ENCODE measurements around the gene SIAH1. TPM values are rescaled to one million over a fixed set of nuclear protein-coding genes. Genes with fewer than 3 reads are reported as not detected.

Gene SIAH1
- total and polyA plus RNA-seq, 2 of the 8 experiments (the other 6 are each of a cell fraction or from before 2014, with no cell fraction given), result 19.5 to 33.9 TPM

DNA sequence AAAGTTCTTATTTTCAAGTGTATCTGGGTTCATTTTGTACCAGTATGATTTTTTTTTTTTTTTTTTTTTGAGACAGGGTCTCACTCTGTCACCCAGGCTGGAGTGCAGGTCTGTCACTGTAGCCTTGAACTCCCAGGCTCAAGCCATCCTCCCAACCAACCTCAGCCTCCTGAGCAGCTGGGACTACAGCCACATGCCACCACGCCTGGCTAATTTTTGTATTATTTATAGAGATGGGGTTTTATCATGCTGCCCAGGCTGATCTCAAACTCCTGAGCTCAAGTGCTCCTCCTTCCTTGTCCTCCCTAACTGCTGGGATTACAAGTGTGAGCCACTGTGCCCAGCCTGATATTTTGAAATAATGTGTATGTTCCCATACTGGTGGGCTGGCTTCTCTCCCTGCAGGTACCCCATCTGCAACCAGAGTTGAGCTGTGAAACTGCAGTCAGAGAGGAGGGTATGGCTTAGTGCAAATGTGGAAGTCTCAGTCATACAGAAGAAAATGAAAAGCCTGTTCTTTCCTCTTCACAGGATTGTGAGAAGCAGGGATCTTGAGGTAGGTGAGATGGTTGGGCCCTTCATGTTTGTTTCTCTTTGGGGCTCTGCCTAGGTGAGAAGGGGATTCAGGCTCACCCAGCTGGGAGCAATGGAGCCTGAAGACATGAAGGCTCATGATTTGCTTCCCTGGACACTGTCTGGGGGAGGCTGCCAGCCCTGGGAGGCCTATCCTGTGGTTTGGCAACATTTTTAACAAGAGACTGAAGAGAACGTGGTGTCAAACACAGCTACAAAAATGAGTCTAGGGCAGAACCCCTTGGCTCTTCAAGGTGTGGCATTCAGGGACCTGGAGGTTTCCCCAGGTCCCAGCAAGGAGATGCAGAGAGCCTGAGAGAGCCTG lies 41.3 kb upstream of the SIAH1 start:
- no peak overlapping the region for H2BK20ac ChIP-seq (ENCODE audit: low read length)
- H4K8ac ChIP-seq (ENCODE audit: extremely low read depth, insufficient read depth, low read length), result no peak overlapping the region
- no peak overlapping the region for H3K56ac ChIP-seq (replicated peaks; ENCODE audit: insufficient read length, low read depth, low read length)
- no peak overlapping the region for H2AK5ac ChIP-seq (ENCODE audit: low read depth, low read length)
- no peaks in the 10 kb centered on the region for H3K79me2 ChIP-seq (ENCODE audit: control insufficient read depth in 1 of 2, insufficient read depth in 2 of 2, low read length in 2 of 2)
- no peak overlapping the region for H3K27ac ChIP-seq (ENCODE audit: low read depth, low read length)
- H4K20me1 ChIP-seq (replicated peaks in 1 of 2; ENCODE audit: control insufficient read depth in 1 of 2, insufficient read depth in 2 of 2, low read length in 2 of 2), result no peaks in the 10 kb centered on the region
- no peak overlapping the region for H2BK5ac ChIP-seq (ENCODE audit: low read depth, low read length)
- H3K27me3 ChIP-seq (replicated peaks in 1 of 4; ENCODE audit: control insufficient read depth in 3 of 4, extremely low read depth in 1 of 4, insufficient read depth in 3 of 4, low read length in 3 of 4), result no peaks in the 10 kb centered on the region
- H3K4ac ChIP-seq (replicated peaks; ENCODE audit: insufficient read length, low read depth, low read length), result no peak overlapping the region
- H4K5ac ChIP-seq (ENCODE audit: insufficient read length, low read depth, low read length), result no peak overlapping the region
- H3K23me2 ChIP-seq (ENCODE audit: low read depth, low read length), result no peaks in the 10 kb centered on the region; the same call in 1 of the 2 replicates
- H3K23ac ChIP-seq (ENCODE audit: insufficient read length), result no peak overlapping the region
- no peak overlapping the region for H3K4me3 ChIP-seq (ENCODE audit: extremely low read depth in 1 of 4, insufficient read depth in 2 of 4, low read depth in 3 of 4, low read length in 4 of 4)
- FAIRE-seq, result no peak
- H2BK120ac ChIP-seq (replicated peaks; ENCODE audit: low read depth, low read length), result no peak overlapping the region
- no peak overlapping the region for H3K18ac ChIP-seq (ENCODE audit: extremely low read depth, low read length)
- H3K9ac ChIP-seq (replicated peaks in 1 of 4; ENCODE audit: extremely low read depth in 1 of 4, low read depth in 3 of 4, low read length in 3 of 4), result no peak overlapping the region
- no peaks in the 10 kb centered on the region for H3K9me3 ChIP-seq (ENCODE audit: insufficient read depth in 2 of 2, low read depth in 1 of 2, low read length in 1 of 2)
- no peak overlapping the region for H3K4me2 ChIP-seq (ENCODE audit: insufficient read depth in 1 of 2, low read depth in 2 of 2, low read length in 2 of 2)
- ChIA-PET CTCF (ENCODE audit: partially characterized antibody) (interaction anchor here (1.3 kb wide), 2 partner anchors 53 to 98 kb away, joined by 3 read pairs; no protein-coding TSS in a partner anchor), POLR2A (ENCODE audit: partially characterized antibody) (interaction anchor here (1.8 kb wide), 1 partner anchor 43 kb away, joined by 4 read pairs; no protein-coding TSS in a partner anchor)
- no peaks in the 10 kb centered on the region for H3K36me3 ChIP-seq (ENCODE audit: control insufficient read depth in 2 of 4, insufficient read depth in 4 of 4, low read length in 3 of 4)
- no peak overlapping the region for H2BK15ac ChIP-seq (ENCODE audit: low read length)
- no peaks in the 10 kb centered on the region for H3K4me1 ChIP-seq (replicated peaks in 1 of 4; ENCODE audit: control insufficient read depth in 3 of 4, insufficient read depth in 4 of 4, low read length in 3 of 4)
- H3K79me1 ChIP-seq (ENCODE audit: low read depth, low read length), result no peaks in the 10 kb centered on the region
- no peak overlapping the region for H2BK12ac ChIP-seq (ENCODE audit: low read depth, low read length)
- H3K14ac ChIP-seq (ENCODE audit: insufficient read length), result no peak overlapping the region
- no peak for DNase-seq (ENCODE audit: low read depth in 1 of 2, low spot score in 2 of 2)
- no peak overlapping the region for H4K91ac ChIP-seq (replicated peaks; ENCODE audit: insufficient read length, low read length)
- no peak overlapping the region for H2AFZ ChIP-seq (ENCODE audit: low read length)
- WGBS, 2 experiments (ENCODE audit: extremely low coverage in 1 of 2, insufficient coverage in 1 of 2, insufficient read length in 1 of 2, insufficient replicate concordance in 2 of 2, low coverage in 1 of 2, low lambda C conversion rate in 2 of 2, missing lambda C conversion rate in 1 of 2), result 97% methylated on average over 2 of the region's 2 CpGs; no CpG with 5 or more reads in 1 of the 2 experiments
- TF ChIP-seq PHF8 (conservative IDR thresholded peaks at IDR 0.05; ENCODE audit: low read depth, low read length) (no peak), CREB1 (IDR thresholded peaks at IDR 0.05) (no peak), TBP (IDR thresholded peaks at IDR 0.05; ENCODE audit: low read depth, low read length) (no peak), SAP30 (IDR thresholded peaks at IDR 0.05; ENCODE audit: insufficient read depth, insufficient replicate concordance, low read length) (no peak), POU5F1 (IDR thresholded peaks at IDR 0.05; ENCODE audit: low read depth, low read length) (no peak), MAFK (IDR thresholded peaks at IDR 0.05; ENCODE audit: low read depth, low read length) (no peak), CBX5 (IDR thresholded peaks at IDR 0.05; ENCODE audit: low read depth, low read length) (no peak), POLR2AphosphoS5 (IDR thresholded peaks at IDR 0.05; ENCODE audit: low read depth, low read length) (no peak)
- TF ChIP-seq, protein P1, sequence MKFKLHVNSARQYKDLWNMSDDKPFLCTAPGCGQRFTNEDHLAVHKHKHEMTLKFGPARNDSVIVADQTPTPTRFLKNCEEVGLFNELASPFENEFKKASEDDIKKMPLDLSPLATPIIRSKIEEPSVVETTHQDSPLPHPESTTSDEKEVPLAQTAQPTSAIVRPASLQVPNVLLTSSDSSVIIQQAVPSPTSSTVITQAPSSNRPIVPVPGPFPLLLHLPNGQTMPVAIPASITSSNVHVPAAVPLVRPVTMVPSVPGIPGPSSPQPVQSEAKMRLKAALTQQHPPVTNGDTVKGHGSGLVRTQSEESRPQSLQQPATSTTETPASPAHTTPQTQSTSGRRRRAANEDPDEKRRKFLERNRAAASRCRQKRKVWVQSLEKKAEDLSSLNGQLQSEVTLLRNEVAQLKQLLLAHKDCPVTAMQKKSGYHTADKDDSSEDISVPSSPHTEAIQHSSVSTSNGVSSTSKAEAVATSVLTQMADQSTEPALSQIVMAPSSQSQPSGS (IDR thresholded peaks at IDR 0.05; ENCODE audit: low read length), result no peak
- TF ChIP-seq, protein P2, sequence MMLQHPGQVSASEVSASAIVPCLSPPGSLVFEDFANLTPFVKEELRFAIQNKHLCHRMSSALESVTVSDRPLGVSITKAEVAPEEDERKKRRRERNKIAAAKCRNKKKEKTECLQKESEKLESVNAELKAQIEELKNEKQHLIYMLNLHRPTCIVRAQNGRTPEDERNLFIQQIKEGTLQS (IDR thresholded peaks at IDR 0.05; ENCODE audit: insufficient read depth, low read depth, low read length), result no peak

Measured in H1 (cell line).